A549 (cell line): ENCODE results near the gene SLC35G4. TPM values are rescaled to one million over a fixed set of nuclear protein-coding genes. Genes with fewer than 3 reads are reported as not detected.

ENCODE experiments used
- ATAC-seq, 2 experiments: fragments of 200-7000 bp in 1 of 2; fragments of >200 bp in 1 of 2; cut with Nextera tagmentation in 1 of 2; cut with Tn5 transposase in 1 of 2; 3 replicates each; pipeline versions ENCODE4 v1.8.0 to v1.9.1; 2018 to 2020; ENCODE audit warnings: mild to moderate bottlenecking in 1 of 2, moderate library complexity in 1 of 2
- CTCF ChIA-PET: fragments of 300-600 bp; sonication (Branson Sonifier 250); formaldehyde crosslinking; extraction: SDS; loops from one replicate; lab custom pipeline; 2021; ENCODE audit warnings: antibody characterized with exemption, inconsistent platforms; lab: Yijun Ruan, JAX
- POLR2A ChIA-PET: fragments of 350-600 bp; formaldehyde crosslinking; extraction: SDS; loops from one replicate; lab custom pipeline; 2021; ENCODE audit warnings: antibody characterized with exemption, inconsistent platforms; lab: Yijun Ruan, JAX
- DNase-seq, 2 experiments: peaks; one replicate each; pipeline versions ENCODE4 v3.0.0 to v3.0.0-alpha.2; 2011 to 2016; ENCODE audit warnings: low read depth in 1 of 2, low spot score in 1 of 2
- FAIRE-seq: peaks from 2 replicates; lab custom pipeline; 2011; peaks lifted over from hg19 to GRCh38; lab: Jason Lieb, UNC
- H3K27ac ChIP-seq, 2 experiments: fragments of >200 bp; sonication (Bioruptor Twin); formaldehyde crosslinking; 3 replicates each; pipeline ENCODE4 v1.5.1; 2016 to 2017
- H3K4me1 ChIP-seq: fragments of >200 bp; sonication (Bioruptor Twin); formaldehyde crosslinking; 3 replicates; pipeline ENCODE4 v1.6.1; 2016
- H3K4me2 ChIP-seq: fragments of >200 bp; sonication (Bioruptor Twin); formaldehyde crosslinking; 3 replicates; pipeline ENCODE4 v1.6.1; 2016
- H3K4me3 ChIP-seq: fragments of >200 bp; sonication (Bioruptor Twin); formaldehyde crosslinking; 3 replicates; pipeline ENCODE4 v1.5.1; 2016
- H3K9me3 ChIP-seq: fragments of >200 bp; sonication (Bioruptor Twin); formaldehyde crosslinking; 3 replicates; pipeline ENCODE4 v1.6.1; 2016
- CBX2 ChIP-seq: fragments of 200-600 bp; sonication (generic); IDR thresholded peaks from 2 replicates; pipeline ENCODE4 v1.6.1; 2016; ENCODE audit warnings: low read depth, mild to moderate bottlenecking, borderline replicate concordance
- ELK1 ChIP-seq: fragments of 150-350 bp; IDR thresholded peaks from 2 replicates; pipeline ENCODE4 v1.6.1; 2014; ENCODE audit warnings: low read depth, mild to moderate bottlenecking, low read length
- FOXS1 ChIP-seq: fragments of 250-450 bp; sonication (Bioruptor Pico); IDR thresholded peaks from 2 replicates; pipeline ENCODE4 v1.5.0; 2020; ENCODE audit warnings: mild to moderate bottlenecking, moderate library complexity
- GATA3 ChIP-seq: IDR thresholded peaks from 2 replicates; pipeline ENCODE4 v1.6.1; 2012; ENCODE audit warnings: borderline replicate concordance
- HOXB5 ChIP-seq: fragments of 250-450 bp; sonication (Bioruptor Pico); IDR thresholded peaks from 2 replicates; pipeline ENCODE4 v1.5.0; 2020; ENCODE audit warnings: mild to moderate bottlenecking, moderate library complexity
- JUN ChIP-seq, 2 experiments: fragments of >200 bp; sonication (Bioruptor Twin); formaldehyde crosslinking; IDR thresholded peaks; 2 replicates in 1 of 2; 3 replicates in 1 of 2; pipeline ENCODE4 v1.6.1; 2016 to 2017
- JUNB ChIP-seq: fragments of >200 bp; sonication (Bioruptor Twin); formaldehyde crosslinking; IDR thresholded peaks from 2 replicates; pipeline ENCODE4 v1.6.1; 2016
- MAX ChIP-seq: IDR thresholded peaks from 2 replicates; pipeline ENCODE4 v1.6.1; 2012
- NFE2L2 ChIP-seq: fragments of 150-350 bp; conservative IDR thresholded peaks from 2 replicates; pipeline ENCODE4 v1.6.1; 2014; ENCODE audit warnings: low read length
- NPAS2 ChIP-seq: fragments of 250-450 bp; sonication (Bioruptor Pico); IDR thresholded peaks from 2 replicates; pipeline ENCODE4 v1.8.0; 2022; ENCODE audit warnings: mild to moderate bottlenecking, moderate library complexity, borderline replicate concordance
- NR3C1 ChIP-seq: fragments of >200 bp; sonication (Bioruptor Twin); formaldehyde crosslinking; IDR thresholded peaks from 3 replicates; pipeline ENCODE4 v1.6.1; 2017
- RAD21 ChIP-seq, 2 experiments: fragments of >200 bp in 1 of 2; sonication (Bioruptor Twin) in 1 of 2; formaldehyde crosslinking in 1 of 2; IDR thresholded peaks in 1 of 2; conservative IDR thresholded peaks in 1 of 2; 2 replicates in 1 of 2; 3 replicates in 1 of 2; pipeline ENCODE4 v1.6.1; 2012 to 2018; ENCODE audit warnings: inconsistent platforms in 1 of 2
- RARB ChIP-seq: fragments of 250-450 bp; sonication (Bioruptor Pico); IDR thresholded peaks from 2 replicates; pipeline ENCODE4 v1.8.0; 2021; ENCODE audit warnings: mild to moderate bottlenecking, moderate library complexity
- RFX5 ChIP-seq: fragments of 450-650 bp; IDR thresholded peaks from 2 replicates; pipeline ENCODE4 v1.7.1; 2014; ENCODE audit warnings: antibody characterized with exemption, mild to moderate bottlenecking, moderate library complexity
- SREBF2 ChIP-seq: fragments of 450-650 bp; IDR thresholded peaks from 2 replicates; pipeline ENCODE4 v1.6.1; 2014; ENCODE audit warnings: mild to moderate bottlenecking, moderate library complexity
- TFCP2L1 ChIP-seq: fragments of 250-450 bp; sonication (Bioruptor Pico); IDR thresholded peaks from 2 replicates; pipeline ENCODE4 v1.5.0; 2021; ENCODE audit warnings: mild to moderate bottlenecking
- TP53 ChIP-seq: fragments of 250-450 bp; sonication (Bioruptor Pico); IDR thresholded peaks from 2 replicates; pipeline ENCODE4 v1.5.0; 2021; ENCODE audit warnings: mild to moderate bottlenecking, moderate library complexity
- USF2 ChIP-seq: fragments of 450-650 bp; IDR thresholded peaks from 2 replicates; pipeline ENCODE4 v1.6.1; 2014; ENCODE audit warnings: antibody characterized with exemption
- ZNF302 ChIP-seq: fragments of 250-450 bp; sonication (Bioruptor Pico); IDR thresholded peaks from 2 replicates; pipeline ENCODE4 v1.9.0; 2021; ENCODE audit warnings: inconsistent platforms, mild to moderate bottlenecking, moderate library complexity
- WGBS: methylation state at CpG from one replicate; pipeline ENCODE4 v1.1.6; 2017; ENCODE audit errors: missing lambda C conversion rate; 5-methylcytosine and 5-hydroxymethylcytosine counted together
- polyA plus RNA-seq, 4 experiments: library from polyadenylated mRNA; depleted of rRNA in 3 of 4; stranded (reverse); fragments of >200 nt; fragmentation: RNase III in 1 of 4; extraction: RNeasy Plus Mini Kit Qiagen cat#74134 plus additional on column Dnase treatment in 1 of 4; gene quantifications; 2 replicates in 3 of 4; 3 replicates in 1 of 4; pipeline ENCODE4 v1.2.3, GENCODE V29; 2011 to 2017
- TF ChIP-seq, protein P1 (sequence below): IDR thresholded peaks from 2 replicates; pipeline ENCODE4 v1.6.1; 2012; ENCODE audit warnings: low read depth, borderline replicate concordance
- TF ChIP-seq, protein P2 (sequence below): fragments of >200 bp; sonication (Bioruptor Twin); formaldehyde crosslinking; IDR thresholded peaks from 3 replicates; pipeline ENCODE4 v1.6.1; 2016

The SLC35G4 gene
- polyA plus RNA-seq, 2 of the 4 experiments (the other 2 are of a cell fraction): not detected

- H3K4me2 ChIP-seq: no peak overlapping the region
- TF ChIP-seq RFX5 (no peak), GATA3 (no peak), FOXS1 (no peak), NPAS2 (CRISPR knock-in tag) (no peak), TFCP2L1 (CRISPR knock-in tag) (no peak), JUN (IDR thresholded peaks at IDR 0.05) (no peak), NFE2L2 (no peak), USF2 (no peak), CBX2 (no peak), ELK1 (no peak), MAX (no peak), NR3C1 (no peak), TP53 (CRISPR knock-in tag) (no peak), HOXB5 (no peak), RAD21 (conservative IDR thresholded peaks at IDR 0.05 in 1 of 2, IDR thresholded peaks at IDR 0.05 in 1 of 2) (no peak), RARB (CRISPR knock-in tag) (no peak), ZNF302 (no peak)
- TF ChIP-seq, protein P1, sequence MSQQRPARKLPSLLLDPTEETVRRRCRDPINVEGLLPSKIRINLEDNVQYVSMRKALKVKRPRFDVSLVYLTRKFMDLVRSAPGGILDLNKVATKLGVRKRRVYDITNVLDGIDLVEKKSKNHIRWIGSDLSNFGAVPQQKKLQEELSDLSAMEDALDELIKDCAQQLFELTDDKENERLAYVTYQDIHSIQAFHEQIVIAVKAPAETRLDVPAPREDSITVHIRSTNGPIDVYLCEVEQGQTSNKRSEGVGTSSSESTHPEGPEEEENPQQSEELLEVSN: no peak
- TF ChIP-seq, protein P2, sequence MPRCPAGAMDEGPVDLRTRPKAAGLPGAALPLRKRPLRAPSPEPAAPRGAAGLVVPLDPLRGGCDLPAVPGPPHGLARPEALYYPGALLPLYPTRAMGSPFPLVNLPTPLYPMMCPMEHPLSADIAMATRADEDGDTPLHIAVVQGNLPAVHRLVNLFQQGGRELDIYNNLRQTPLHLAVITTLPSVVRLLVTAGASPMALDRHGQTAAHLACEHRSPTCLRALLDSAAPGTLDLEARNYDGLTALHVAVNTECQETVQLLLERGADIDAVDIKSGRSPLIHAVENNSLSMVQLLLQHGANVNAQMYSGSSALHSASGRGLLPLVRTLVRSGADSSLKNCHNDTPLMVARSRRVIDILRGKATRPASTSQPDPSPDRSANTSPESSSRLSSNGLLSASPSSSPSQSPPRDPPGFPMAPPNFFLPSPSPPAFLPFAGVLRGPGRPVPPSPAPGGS: no peak
- FAIRE-seq: no peak
- CTCF ChIA-PET: no interaction called here
- no peak overlapping the region for H3K27ac ChIP-seq
- no peaks in the 10 kb centered on the region for H3K4me1 ChIP-seq
- POLR2A ChIA-PET: no interaction called here
- no peaks in the 10 kb centered on the region for H3K9me3 ChIP-seq
- H3K4me3 ChIP-seq: no peak overlapping the region
- no peak for DNase-seq
- WGBS: 23% methylated on average over 9 of the region's 9 CpGs
- no peak for ATAC-seq
Observed at GRCh38 chr18:11572201-11572600, 37.2 kb upstream of the SLC35G4 start.

DNA sequence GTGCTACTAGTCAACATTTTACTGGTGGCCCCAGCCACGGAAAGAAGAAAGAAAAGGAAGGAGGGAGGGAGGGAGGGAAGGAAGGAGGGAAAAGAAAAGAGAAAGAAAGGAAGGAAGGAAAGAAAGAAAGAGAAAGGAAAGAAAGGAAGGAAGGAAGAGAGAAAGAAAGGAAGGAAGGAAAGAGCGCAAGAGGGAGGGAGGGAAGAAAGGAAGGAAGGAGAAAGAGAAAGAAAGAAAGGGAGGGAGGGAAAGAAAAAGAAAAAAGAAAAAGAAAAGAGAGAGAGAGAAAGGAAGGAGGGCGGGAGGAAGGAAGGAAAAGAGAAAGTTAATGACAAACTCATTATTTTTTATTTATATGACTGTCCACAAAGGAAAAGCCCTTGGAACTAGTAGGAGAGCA, 34.9 kb upstream of the SLC35G4 start:
- 8% methylated on average over 2 of the region's 3 CpGs for WGBS
- Histone ChIP-seq H3K4me2 (no peak overlapping the region), H3K9me3 (no peaks in the 10 kb centered on the region)
- TF ChIP-seq RARB (CRISPR knock-in tag) (no peak), SREBF2 (no peak), JUNB (no peak)
- TF ChIP-seq, all 56 proteins: peak for 0
- no peak for ATAC-seq
- no peak overlapping the region for H3K4me3 ChIP-seq
- ChIA-PET CTCF (no interaction called here), POLR2A (no interaction called here)
- FAIRE-seq: no peak
- H3K4me1 ChIP-seq: no peaks in the 10 kb centered on the region
- H3K27ac ChIP-seq: no peak overlapping the region
- DNase-seq: no peak
